Mesenteric fat pad (tissue), 1 donor: ENCODE data around the gene AKAP13. TPM values are rescaled to one million over a fixed set of nuclear protein-coding genes. Genes with fewer than 3 reads are reported as not detected.

Experiments
- DNase-seq: peaks from one replicate; pipeline ENCODE4 v3.0.0-alpha.2; 2020; ENCODE audit warnings: low spot score
- total RNA-seq: library from RNA; stranded (reverse); fragmentation: NEBNext Ultra II Directional; extraction: Animal tissue kit (Norgen Biotek cat#: 25700); gene quantifications from one replicate; pipeline ENCODE4 v1.2.1, GENCODE V29; 2021
- donor health status: DM: yes; HTN: yes; CAD: no.

The AKAP13 gene
- total RNA-seq, 1 donor from 2014 or later: 159 TPM

GRCh38 chr15:85589851-85590250 lies 209.4 kb downstream of the AKAP13 start:
- DNase-seq: no peak

DNA sequence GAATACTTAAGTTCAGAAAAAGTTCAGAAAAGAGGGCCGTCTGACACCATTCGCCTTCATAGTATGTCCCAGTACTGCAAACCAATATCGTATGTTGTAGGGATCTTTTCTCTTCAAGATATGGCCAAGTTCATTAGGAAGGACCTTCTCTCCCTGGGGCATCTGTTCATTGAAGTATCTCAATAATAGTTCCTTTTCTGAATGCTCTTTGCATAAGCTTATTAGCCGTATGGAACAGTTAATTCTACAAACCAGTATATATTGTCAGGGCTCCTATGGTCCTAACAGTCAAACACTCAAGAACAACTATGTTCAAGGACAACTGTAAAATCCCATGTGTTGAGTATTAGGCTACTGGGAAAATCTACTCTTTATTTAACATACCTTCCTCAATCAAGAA lies 211.2 kb downstream of the AKAP13 start:
- DNase-seq: no peak

DNA sequence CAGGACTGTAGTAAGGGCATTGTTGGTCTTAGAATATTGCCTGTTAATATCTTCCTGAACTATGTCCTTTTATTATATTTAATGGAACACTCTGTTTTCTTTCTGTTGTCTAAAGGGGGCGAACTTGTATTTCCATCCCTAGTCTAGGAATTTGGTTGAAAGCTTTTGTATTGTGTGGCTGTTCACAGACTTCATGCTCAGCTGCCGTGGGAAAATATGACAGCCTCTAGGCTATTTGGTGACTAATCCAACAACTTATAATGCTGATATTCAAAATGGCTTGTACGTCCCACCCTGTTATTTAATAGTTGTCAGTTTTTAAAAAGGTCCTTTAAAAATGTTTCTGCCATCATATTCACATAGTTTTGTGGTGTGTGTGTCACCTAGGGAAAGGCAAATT lies 211.7 kb downstream of the AKAP13 start:
- DNase-seq: no peak

- DNase-seq: no peak
Measured at GRCh38 chr15:85593809-85594445, 213.5 kb downstream of the AKAP13 start.

GRCh38 chr15:85595804-85596536 lies 215.6 kb downstream of the AKAP13 start:
- DNase-seq: no peak

GRCh38 chr15:85597155-85597815 lies 216.9 kb downstream of the AKAP13 start:
- DNase-seq: no peak

GRCh38 chr15:85598219-85598618 lies 217.8 kb downstream of the AKAP13 start:
- no peak for DNase-seq

GRCh38 chr15:85598718-85599398 lies 218.5 kb downstream of the AKAP13 start:
- no peak for DNase-seq

GRCh38 chr15:85600001-85600400 lies 219.6 kb downstream of the AKAP13 start:
- no peak for DNase-seq

DNA sequence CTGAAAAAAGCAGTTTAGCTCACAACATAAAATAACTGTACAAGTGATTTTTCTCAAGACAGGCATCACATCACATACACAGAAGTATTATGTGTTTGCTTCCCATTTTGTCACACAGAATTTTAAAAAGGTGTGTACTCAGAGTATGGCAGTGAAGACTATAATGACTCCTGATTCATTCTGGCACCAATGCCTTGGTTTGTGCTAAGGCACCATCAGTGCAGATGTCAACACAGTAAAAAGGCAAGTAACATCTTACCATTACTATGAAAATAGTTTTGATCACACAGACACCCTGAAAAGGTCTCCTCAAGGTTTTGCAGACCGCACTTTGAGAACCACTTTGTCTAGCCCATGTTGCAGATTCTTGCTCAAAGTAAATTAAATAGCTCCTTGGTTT lies 222.8 kb downstream of the AKAP13 start:
- DNase-seq: no peak

DNA sequence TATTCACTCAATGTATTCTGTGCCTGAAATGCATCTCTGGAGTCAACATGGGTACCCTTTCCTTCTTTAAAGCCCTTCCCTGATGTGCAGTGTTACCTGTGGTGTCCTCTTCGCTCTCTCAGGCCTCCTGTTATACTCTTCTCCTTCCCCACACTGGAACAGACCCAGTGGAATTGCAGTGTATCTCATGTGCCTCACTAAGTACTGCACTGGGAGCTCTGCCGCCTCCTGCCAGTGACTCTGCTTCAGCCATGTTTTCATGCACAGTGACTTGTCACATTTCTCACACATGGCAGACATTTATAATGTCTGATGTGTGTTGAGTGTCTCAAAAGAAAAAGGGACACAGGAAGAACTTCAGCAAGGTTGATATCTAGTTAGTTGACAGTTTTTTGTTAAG lies 223.3 kb downstream of the AKAP13 start:
- DNase-seq: no peak

- no peak for DNase-seq
Measured at GRCh38 chr15:85604194-85604593, 223.8 kb downstream of the AKAP13 start.

GRCh38 chr15:85606738-85607137 lies 226.3 kb downstream of the AKAP13 start:
- DNase-seq: no peak

- DNase-seq: no peak
Measured at GRCh38 chr15:85607141-85607806, 226.9 kb downstream of the AKAP13 start.

DNA sequence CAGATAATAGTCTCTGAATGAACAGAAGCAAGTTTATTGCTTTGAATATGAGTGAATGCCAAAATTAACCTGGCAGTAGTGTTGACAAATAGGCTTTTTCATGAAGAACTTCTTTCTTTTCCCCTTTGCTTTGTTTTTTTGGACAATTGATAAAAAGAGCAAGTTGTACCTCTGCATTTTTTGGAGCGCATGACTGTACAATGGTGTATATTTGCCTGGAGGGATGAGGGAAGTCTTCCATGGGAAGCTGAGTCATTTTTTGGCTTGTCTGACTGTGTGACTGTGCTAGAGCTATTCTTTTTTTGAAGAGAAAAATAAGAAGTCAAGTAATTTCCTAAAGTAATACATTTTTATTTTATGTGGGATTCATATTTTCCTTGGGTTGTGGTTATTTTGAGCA lies 227.4 kb downstream of the AKAP13 start:
- DNase-seq: no peak

DNA sequence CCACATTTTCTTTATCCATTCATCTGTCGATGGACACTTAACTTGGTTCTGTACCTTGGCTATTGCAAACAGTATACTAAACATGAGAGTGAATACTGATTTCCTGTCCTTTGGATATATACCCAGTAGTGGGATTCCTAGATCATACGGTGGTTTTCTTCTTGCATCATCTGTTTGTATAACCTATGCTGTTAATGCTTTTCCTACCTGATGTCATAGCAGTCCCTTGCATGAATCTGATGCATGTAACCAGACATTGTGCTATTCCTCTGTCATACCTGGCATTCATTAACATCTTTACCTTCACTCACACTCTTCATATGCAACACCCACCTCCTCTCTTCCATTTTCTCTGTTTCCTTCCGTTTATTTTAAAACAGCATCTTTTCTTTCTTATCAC lies 229.1 kb downstream of the AKAP13 start:
- no peak for DNase-seq

DNA sequence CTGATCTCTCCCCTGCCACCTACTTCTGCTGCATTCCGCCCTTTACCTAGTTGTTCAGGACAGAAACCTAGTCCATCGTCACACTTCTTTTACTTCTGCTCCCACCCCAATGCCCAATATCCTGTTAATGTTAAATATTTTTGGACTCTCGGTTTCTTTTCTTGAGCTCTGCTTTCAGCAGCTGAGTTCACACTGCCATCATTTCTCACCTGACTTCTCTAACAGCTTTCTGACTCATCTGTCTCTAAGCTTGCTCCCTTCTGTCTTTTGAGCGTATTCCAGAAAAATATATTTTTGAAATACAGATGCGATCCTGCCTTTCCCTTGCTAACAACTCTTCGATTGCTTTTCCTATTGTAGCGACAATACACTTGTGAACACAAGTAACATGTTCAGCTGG lies 231.0 kb downstream of the AKAP13 start:
- DNase-seq: no peak

- no peak for DNase-seq
Measured at GRCh38 chr15:85614059-85614458, 233.7 kb downstream of the AKAP13 start.

- no peak for DNase-seq
Measured at GRCh38 chr15:85615930-85616329, 235.5 kb downstream of the AKAP13 start.

- DNase-seq: no peak
Measured at GRCh38 chr15:85616549-85617110, 236.2 kb downstream of the AKAP13 start.

DNA sequence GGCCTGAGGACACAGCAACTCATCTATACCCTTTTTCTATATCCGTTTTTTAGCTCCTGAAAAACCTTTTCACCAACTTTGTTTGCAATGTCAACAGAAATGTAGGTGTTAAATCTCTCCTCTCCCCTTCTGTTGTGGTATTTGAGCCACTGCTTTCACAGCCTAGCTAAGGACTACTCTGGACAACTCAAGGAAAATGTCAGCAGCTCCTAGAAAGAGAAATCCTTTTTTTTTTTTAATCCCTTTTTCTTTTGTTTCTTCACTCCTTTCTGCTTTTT lies 237.8 kb downstream of the AKAP13 start:
- no peak for DNase-seq
